ENCODE data around the gene KIF21B. TPM values are rescaled to one million over a fixed set of nuclear protein-coding genes. Genes with fewer than 3 reads are reported as not detected.
"Not testable (repeated sequence)": the region's sequence is repeated elsewhere in the genome, so short reads cannot be mapped to it uniquely, and the experiment has no call there.

Gene KIF21B
- total and polyA plus RNA-seq, 2 experiments from 2014 or later, result 0.03 TPM; not detected in 1

- WGBS, 2 experiments (ENCODE audit: low coverage in 1 of 2, low lambda C conversion rate in 2 of 2, missing lambda C conversion rate in 2 of 2), result 79 to 88% methylated on average over 2 of the region's 2 CpGs
- TF ChIP-seq EZH2phosphoT487 (IDR thresholded peaks at IDR 0.05; ENCODE audit: insufficient read depth, low read depth), result no peak
- no peak for TF ChIP-seq EZH2 (IDR thresholded peaks at IDR 0.05; ENCODE audit: insufficient read depth, poor library complexity, severe bottlenecking)
- H3K4me1 ChIP-seq (ENCODE audit: insufficient read depth), result no peaks in the 10 kb centered on the region
- H3K79me2 ChIP-seq (ENCODE audit: insufficient read depth), result no peaks in the 10 kb centered on the region
- H3K9me3 ChIP-seq (ENCODE audit: low read depth), result no peaks in the 10 kb centered on the region
- no peaks in the 10 kb centered on the region for H3K36me3 ChIP-seq (ENCODE audit: low read depth)
- peaks cover 27% of the 10 kb centered on the region for H3K27me3 ChIP-seq (replicated peaks; ENCODE audit: insufficient read depth)
- no peaks in the 10 kb centered on the region for H4K20me1 ChIP-seq (ENCODE audit: insufficient read depth)
- no peak overlapping the region for H2AFZ ChIP-seq
- no peak for DNase-seq
- H3K9ac ChIP-seq, result no peak overlapping the region
- no peak overlapping the region for H3K4me2 ChIP-seq (ENCODE audit: unreplicated experiment)
- H3K4me3 ChIP-seq, result no peak overlapping the region
- H3K27ac ChIP-seq, result no peak overlapping the region
- in situ Hi-C loops (cut with MboI), result no loop called here
- no peaks in the 10 kb centered on the region for H3F3A ChIP-seq (ENCODE audit: insufficient read depth)
- no peaks in the 10 kb centered on the region for H3K9me2 ChIP-seq (ENCODE audit: insufficient read depth)
Measured at GRCh38 chr1:200963076-200963475, 60.4 kb downstream of the KIF21B start.

GRCh38 chr1:200962631-200963030 lies 60.9 kb downstream of the KIF21B start:
- no peak overlapping the region for H2AFZ ChIP-seq
- H3K4me3 ChIP-seq, result no peak overlapping the region
- no peaks in the 10 kb centered on the region for H3K9me2 ChIP-seq (ENCODE audit: insufficient read depth)
- H3K4me2 ChIP-seq (ENCODE audit: unreplicated experiment), result no peak overlapping the region
- no peaks in the 10 kb centered on the region for H3K9me3 ChIP-seq (ENCODE audit: low read depth)
- in situ Hi-C loops (cut with MboI), result no loop called here
- no peaks in the 10 kb centered on the region for H3K36me3 ChIP-seq (ENCODE audit: low read depth)
- WGBS, 2 experiments (ENCODE audit: low coverage in 1 of 2, low lambda C conversion rate in 2 of 2, missing lambda C conversion rate in 2 of 2), result 63 to 71% methylated on average over 4 of the region's 4 CpGs
- H3K9ac ChIP-seq, result no peak overlapping the region
- H4K20me1 ChIP-seq (ENCODE audit: insufficient read depth), result no peaks in the 10 kb centered on the region
- TF ChIP-seq EZH2 (IDR thresholded peaks at IDR 0.05; ENCODE audit: insufficient read depth, poor library complexity, severe bottlenecking) (no peak), EZH2phosphoT487 (IDR thresholded peaks at IDR 0.05; ENCODE audit: insufficient read depth, low read depth) (no peak)
- H3K4me1 ChIP-seq (ENCODE audit: insufficient read depth), result no peaks in the 10 kb centered on the region
- H3K79me2 ChIP-seq (ENCODE audit: insufficient read depth), result no peaks in the 10 kb centered on the region
- H3K27ac ChIP-seq, result no peak overlapping the region
- H3F3A ChIP-seq (ENCODE audit: insufficient read depth), result no peaks in the 10 kb centered on the region
- no peak for DNase-seq
- H3K27me3 ChIP-seq (replicated peaks; ENCODE audit: insufficient read depth), result peaks cover 30% of the 10 kb centered on the region

GRCh38 chr1:200962151-200962550 lies 61.4 kb downstream of the KIF21B start:
- in situ Hi-C loops (cut with MboI); H3K36me3 ChIP-seq (ENCODE audit: low read depth); H3K4me3 ChIP-seq; H3K4me1 ChIP-seq (ENCODE audit: insufficient read depth); H3K9me3 ChIP-seq (ENCODE audit: low read depth); H3F3A ChIP-seq (ENCODE audit: insufficient read depth); H3K9ac ChIP-seq; H3K27ac ChIP-seq; H3K79me2 ChIP-seq (ENCODE audit: insufficient read depth); H3K4me2 ChIP-seq (ENCODE audit: unreplicated experiment); H2AFZ ChIP-seq; DNase-seq; H4K20me1 ChIP-seq (ENCODE audit: insufficient read depth); H3K9me2 ChIP-seq (ENCODE audit: insufficient read depth): not testable (repeated sequence)
- peaks cover 32% of the 10 kb centered on the region for H3K27me3 ChIP-seq (replicated peaks; ENCODE audit: insufficient read depth)
- WGBS, 2 experiments (ENCODE audit: low coverage in 1 of 2, low lambda C conversion rate in 2 of 2, missing lambda C conversion rate in 2 of 2), result 73 to 74% methylated on average over 11 of the region's 11 CpGs

- 62 to 65% methylated on average over 4 of the region's 4 CpGs for WGBS, 2 experiments (ENCODE audit: low coverage in 1 of 2, low lambda C conversion rate in 2 of 2, missing lambda C conversion rate in 2 of 2)
- H3K36me3 ChIP-seq (ENCODE audit: low read depth), result no peaks in the 10 kb centered on the region
- H3K9me3 ChIP-seq (ENCODE audit: low read depth), result no peaks in the 10 kb centered on the region
- H3K27me3 ChIP-seq (replicated peaks; ENCODE audit: insufficient read depth), result peaks cover 28% of the 10 kb centered on the region
- no peak for DNase-seq
- no peak overlapping the region for H3K4me3 ChIP-seq
- no peaks in the 10 kb centered on the region for H3K79me2 ChIP-seq (ENCODE audit: insufficient read depth)
- H2AFZ ChIP-seq, result no peak overlapping the region
- no peaks in the 10 kb centered on the region for H3F3A ChIP-seq (ENCODE audit: insufficient read depth)
- H3K27ac ChIP-seq, result no peak overlapping the region
- in situ Hi-C loops (cut with MboI), result no loop called here
- H3K9me2 ChIP-seq (ENCODE audit: insufficient read depth), result no peaks in the 10 kb centered on the region
- TF ChIP-seq EZH2phosphoT487 (IDR thresholded peaks at IDR 0.05; ENCODE audit: insufficient read depth, low read depth) (no peak), EZH2 (IDR thresholded peaks at IDR 0.05; ENCODE audit: insufficient read depth, poor library complexity, severe bottlenecking) (no peak)
- no peak overlapping the region for H3K9ac ChIP-seq
- no peaks in the 10 kb centered on the region for H4K20me1 ChIP-seq (ENCODE audit: insufficient read depth)
- H3K4me1 ChIP-seq (ENCODE audit: insufficient read depth), result no peaks in the 10 kb centered on the region
- H3K4me2 ChIP-seq (ENCODE audit: unreplicated experiment), result no peak overlapping the region
Measured at GRCh38 chr1:200960948-200961340, 62.6 kb downstream of the KIF21B start.

GRCh38 chr1:200960236-200960947 lies 63.1 kb downstream of the KIF21B start:
- H3K79me2 ChIP-seq (ENCODE audit: insufficient read depth), result no peaks in the 10 kb centered on the region
- DNase-seq, result no peak
- no peak overlapping the region for H3K9ac ChIP-seq
- H3K4me3 ChIP-seq, result no peak overlapping the region
- no peaks in the 10 kb centered on the region for H4K20me1 ChIP-seq (ENCODE audit: insufficient read depth)
- H3K27ac ChIP-seq, result no peak overlapping the region
- H3K27me3 ChIP-seq (replicated peaks; ENCODE audit: insufficient read depth), result peaks cover 25% of the 10 kb centered on the region
- H3K9me2 ChIP-seq (ENCODE audit: insufficient read depth), result no peaks in the 10 kb centered on the region
- H2AFZ ChIP-seq, result no peak overlapping the region
- H3K4me1 ChIP-seq (ENCODE audit: insufficient read depth), result no peaks in the 10 kb centered on the region
- in situ Hi-C loops (cut with MboI), result no loop called here
- H3F3A ChIP-seq (ENCODE audit: insufficient read depth), result no peaks in the 10 kb centered on the region
- 55 to 60% methylated on average over 9 of the region's 9 CpGs for WGBS, 2 experiments (ENCODE audit: low coverage in 1 of 2, low lambda C conversion rate in 2 of 2, missing lambda C conversion rate in 2 of 2)
- no peaks in the 10 kb centered on the region for H3K36me3 ChIP-seq (ENCODE audit: low read depth)
- no peak overlapping the region for H3K4me2 ChIP-seq (ENCODE audit: unreplicated experiment)
- TF ChIP-seq EZH2 (IDR thresholded peaks at IDR 0.05; ENCODE audit: insufficient read depth, poor library complexity, severe bottlenecking), result no peak
- TF ChIP-seq EZH2phosphoT487 (IDR thresholded peaks at IDR 0.05; ENCODE audit: insufficient read depth, low read depth), result no peak
- no peaks in the 10 kb centered on the region for H3K9me3 ChIP-seq (ENCODE audit: low read depth)

Measured in GM23248 (cell line).